Mucosa of descending colon (tissue), 3 donors: ENCODE results near the gene RRAGD. TPM values are rescaled to one million over a fixed set of nuclear protein-coding genes. Genes with fewer than 3 reads are reported as not detected.
A peak's percentile ranks its signal among the peaks of the same experiment; 100 is the strongest.

Experiments used
- ATAC-seq: fragments of 200-7000 bp; cut with Tn5 transposase; one replicate; pipeline ENCODE4 v1.9.1; 2020; ENCODE audit warnings: mild to moderate bottlenecking, moderate library complexity
- DNase-seq, 3 donors: peaks; one replicate each; pipeline ENCODE4 v3.0.0-alpha.2; 2020
- H3K36me3 ChIP-seq: fragments of 200-600 bp; one replicate; pipeline ENCODE4 v1.8.0; 2021; ENCODE audit warnings: low read depth, mild to moderate bottlenecking
- H3K4me1 ChIP-seq: fragments of 200-600 bp; one replicate; pipeline ENCODE4 v1.8.0; 2021; ENCODE audit warnings: low read depth, mild to moderate bottlenecking
- H3K4me3 ChIP-seq: fragments of 200-600 bp; one replicate; pipeline ENCODE4 v1.8.0; 2021; ENCODE audit warnings: mild to moderate bottlenecking
- H3K9me3 ChIP-seq: fragments of 200-600 bp; one replicate; pipeline ENCODE4 v1.8.0; 2021; ENCODE audit warnings: mild to moderate bottlenecking
- CTCF ChIP-seq: fragments of 200-600 bp; IDR thresholded peaks from one replicate; pipeline ENCODE4 v1.8.0; 2022; ENCODE audit warnings: antibody characterized with exemption, mild to moderate bottlenecking
- intact Hi-C, 2 donors: fragments of 100-400 bp; cut with DNase I in 1 of 2; cut with micrococcal nuclease in 1 of 2; formaldehyde crosslinking; loops; one replicate each; pipeline versions ENCODE4 v1.11.0 to v1.11.1; 2022; cut with DNase I, micrococcal nuclease
- total RNA-seq, 3 donors: library from RNA; stranded (reverse); fragmentation: NEBNext Ultra II Directional in 2 of 3; extraction: Animal tissue kit (Norgen Biotek cat#: 25700) in 2 of 3; gene quantifications; one replicate each; pipeline versions ENCODE4 v1.2.1 to v1.2.4, GENCODE V29; 2021 to 2023
- donor health status: DM: no; HTN: no; CAD: no; lungs with moderate emphysema.
- donor health status: DM: no; HTN: no; CAD: no.
- donor health status: DM: no; HTN: yes; CAD: no.

RRAGD gene
- total RNA-seq, 3 donors from 2014 or later = 3.2 to 17.6 (median 4.0) TPM

- ATAC-seq = peak; percentile 65
- Histone ChIP-seq H3K4me1 (peaks cover 4% of the 10 kb centered on the region), H3K9me3 (no peaks in the 10 kb centered on the region), H3K36me3 (no peaks in the 10 kb centered on the region), H3K4me3 (peak overlapping the region; percentile 34)
- DNase-seq = peak; percentile 27 to 60 (median 45)
- no peak for TF ChIP-seq CTCF
- intact Hi-C loops = no loop called here
Observed at GRCh38 chr6:89411145-89412070, 665 bp downstream of the RRAGD start.

- Histone ChIP-seq H3K4me1 (peaks cover 4% of the 10 kb centered on the region), H3K36me3 (no peaks in the 10 kb centered on the region), H3K4me3 (no peak overlapping the region), H3K9me3 (no peaks in the 10 kb centered on the region)
- no peak for DNase-seq
- intact Hi-C loops = no loop called here
- no peak for ATAC-seq
- no peak for TF ChIP-seq CTCF
Observed at GRCh38 chr6:89410788-89411144, 1.3 kb downstream of the RRAGD start.

GRCh38 chr6:89410231-89410761 lies 1.8 kb downstream of the RRAGD start:
- H3K4me3 ChIP-seq = no peak overlapping the region
- no peak for DNase-seq
- no peaks in the 10 kb centered on the region for H3K9me3 ChIP-seq
- TF ChIP-seq CTCF = no peak
- ATAC-seq = no peak
- peaks cover 4% of the 10 kb centered on the region for H3K4me1 ChIP-seq
- intact Hi-C loops = no loop called here
- H3K36me3 ChIP-seq = no peaks in the 10 kb centered on the region

GRCh38 chr6:89409461-89410035 lies 2.5 kb downstream of the RRAGD start:
- no peak for TF ChIP-seq CTCF
- H3K4me1 ChIP-seq = peaks cover 4% of the 10 kb centered on the region
- H3K9me3 ChIP-seq = no peaks in the 10 kb centered on the region
- DNase-seq = no peak
- no peak for ATAC-seq
- no peaks in the 10 kb centered on the region for H3K36me3 ChIP-seq
- intact Hi-C loops = no loop called here
- no peak overlapping the region for H3K4me3 ChIP-seq

GRCh38 chr6:89406141-89406540 lies 5.9 kb downstream of the RRAGD start:
- intact Hi-C loops = no loop called here
- Histone ChIP-seq H3K4me3 (no peak overlapping the region), H3K36me3 (no peaks in the 10 kb centered on the region), H3K4me1 (no peaks in the 10 kb centered on the region), H3K9me3 (no peaks in the 10 kb centered on the region)
- DNase-seq (no peak), ATAC-seq (no peak)
- TF ChIP-seq CTCF = no peak
